Stimulated activated CD4-positive, alpha-beta T cell treated with anti-CD3 and anti-CD28 coated beads, Interleukin-1b, Interleukin-23, amount 100 ng/mL, for 4 hours (primary cell): ENCODE measurements around the gene CHMP1B.

Source experiments
- DNase-seq, 2 donors: peaks; one replicate each; pipeline ENCODE4 v3.0.0-alpha.2; 2020; ENCODE audit warnings: low read depth in 2 of 2

The CHMP1B gene, protein sequence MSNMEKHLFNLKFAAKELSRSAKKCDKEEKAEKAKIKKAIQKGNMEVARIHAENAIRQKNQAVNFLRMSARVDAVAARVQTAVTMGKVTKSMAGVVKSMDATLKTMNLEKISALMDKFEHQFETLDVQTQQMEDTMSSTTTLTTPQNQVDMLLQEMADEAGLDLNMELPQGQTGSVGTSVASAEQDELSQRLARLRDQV

DNA sequence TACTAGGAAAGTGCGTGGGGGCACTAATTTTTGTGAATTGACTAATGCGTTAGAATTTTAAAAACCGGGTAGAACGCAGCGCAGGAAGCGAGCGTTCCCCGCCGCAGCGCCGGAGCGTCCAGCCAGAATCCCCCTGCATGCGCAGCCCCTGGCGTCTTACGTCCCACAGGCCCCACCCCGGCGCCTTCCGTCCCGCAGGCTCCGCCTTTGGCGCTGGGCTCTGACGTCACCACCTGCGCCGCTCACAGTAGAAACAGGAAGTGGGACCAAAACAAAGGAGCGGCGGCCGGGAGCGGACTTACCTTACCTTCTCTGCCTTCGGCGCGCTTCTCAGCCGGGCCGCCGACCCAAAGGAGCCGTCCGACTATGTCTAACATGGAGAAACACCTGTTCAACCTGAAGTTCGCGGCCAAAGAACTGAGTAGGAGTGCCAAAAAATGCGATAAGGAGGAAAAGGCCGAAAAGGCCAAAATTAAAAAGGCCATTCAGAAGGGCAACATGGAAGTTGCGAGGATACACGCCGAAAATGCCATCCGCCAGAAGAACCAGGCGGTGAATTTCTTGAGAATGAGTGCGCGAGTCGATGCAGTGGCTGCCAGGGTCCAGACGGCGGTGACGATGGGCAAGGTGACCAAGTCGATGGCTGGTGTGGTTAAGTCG is at the start of gene CHMP1B:
CHMP1B (plus strand) TSS at position 268 of the 660 bp plus-strand sequence; CDS start at position 367, 99 bp downstream.
- peak; percentile 91 to 95 for DNase-seq

DNA sequence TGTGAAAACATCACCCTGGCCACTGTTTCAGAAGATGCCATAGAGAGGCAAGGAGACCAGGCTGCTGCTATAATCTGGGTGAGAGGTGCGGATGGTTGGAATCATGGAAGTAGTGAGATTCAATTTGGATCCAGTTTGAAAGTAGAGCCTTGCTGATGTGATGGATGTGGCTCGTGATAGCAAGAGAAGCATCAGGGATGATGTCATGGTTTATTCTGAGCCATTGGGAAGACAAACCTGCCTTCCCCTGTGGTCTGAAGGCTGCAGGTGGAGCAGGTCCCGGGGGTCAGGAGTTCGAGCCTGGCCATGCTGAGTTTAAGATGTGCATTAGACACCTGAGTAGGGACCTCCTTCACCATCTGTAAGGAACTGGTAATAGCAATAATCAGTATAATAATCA is 49.6 kb upstream of the CHMP1B start:
- no peak for DNase-seq

DNA sequence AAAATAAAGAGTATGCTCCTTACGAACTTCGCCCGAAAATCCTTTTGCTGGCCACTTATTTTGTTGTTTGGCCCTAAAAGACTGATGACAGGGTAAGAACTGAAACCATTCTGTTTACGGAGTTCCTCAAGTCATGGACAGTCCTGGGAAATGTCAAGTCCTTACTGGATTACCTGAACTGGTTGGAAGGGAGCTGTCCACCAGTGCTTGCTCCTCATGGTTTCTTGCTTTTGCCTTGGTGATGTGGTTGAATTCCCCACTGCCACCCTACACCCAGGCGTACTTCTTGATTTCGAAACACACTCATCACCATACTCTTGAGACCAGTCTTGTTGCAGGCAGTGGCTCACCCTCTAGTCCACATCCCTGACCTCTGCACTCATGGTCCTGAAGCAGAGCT is 49.1 kb upstream of the CHMP1B start:
- no peak for DNase-seq

DNA sequence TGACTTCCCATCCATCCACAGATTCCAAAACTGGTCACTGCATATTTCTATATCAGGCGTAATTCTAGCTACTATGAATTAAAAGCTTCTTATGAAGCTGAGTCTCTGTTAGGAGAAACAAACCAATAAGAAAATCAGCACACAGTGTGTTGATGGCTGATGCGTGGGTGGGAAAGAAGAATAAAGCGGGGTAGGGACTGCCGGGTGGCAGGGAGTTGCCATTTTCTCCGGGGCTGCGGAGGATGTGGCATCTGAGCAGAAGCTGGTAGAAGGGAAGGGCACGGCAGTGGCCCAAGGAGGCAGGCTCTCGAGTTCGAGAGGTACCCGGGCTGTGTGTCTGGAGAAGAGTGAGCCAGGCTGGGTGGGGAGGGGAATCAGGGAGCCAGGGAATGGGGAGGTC is 48.6 kb upstream of the CHMP1B start:
- no peak for DNase-seq

DNA sequence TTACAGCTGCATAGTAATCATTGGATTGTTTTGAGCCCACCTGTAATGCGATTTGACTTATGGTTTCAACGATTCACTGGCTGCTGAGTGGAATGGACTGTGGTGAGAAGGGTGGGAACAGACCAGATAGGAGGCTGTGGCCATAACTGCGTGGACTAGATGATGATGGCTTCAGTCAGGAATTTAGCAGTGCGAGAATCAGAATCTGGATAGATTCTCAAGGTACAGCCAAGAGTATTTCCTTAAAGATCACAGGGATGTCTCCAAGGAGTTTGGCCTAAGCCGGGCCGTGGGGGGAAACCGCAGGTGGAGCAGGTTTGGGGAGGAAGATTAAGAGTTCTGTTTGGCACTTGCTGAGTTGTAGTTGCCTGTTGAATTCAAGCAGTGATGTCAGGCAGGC is 44.0 kb upstream of the CHMP1B start:
- DNase-seq = no peak

DNA sequence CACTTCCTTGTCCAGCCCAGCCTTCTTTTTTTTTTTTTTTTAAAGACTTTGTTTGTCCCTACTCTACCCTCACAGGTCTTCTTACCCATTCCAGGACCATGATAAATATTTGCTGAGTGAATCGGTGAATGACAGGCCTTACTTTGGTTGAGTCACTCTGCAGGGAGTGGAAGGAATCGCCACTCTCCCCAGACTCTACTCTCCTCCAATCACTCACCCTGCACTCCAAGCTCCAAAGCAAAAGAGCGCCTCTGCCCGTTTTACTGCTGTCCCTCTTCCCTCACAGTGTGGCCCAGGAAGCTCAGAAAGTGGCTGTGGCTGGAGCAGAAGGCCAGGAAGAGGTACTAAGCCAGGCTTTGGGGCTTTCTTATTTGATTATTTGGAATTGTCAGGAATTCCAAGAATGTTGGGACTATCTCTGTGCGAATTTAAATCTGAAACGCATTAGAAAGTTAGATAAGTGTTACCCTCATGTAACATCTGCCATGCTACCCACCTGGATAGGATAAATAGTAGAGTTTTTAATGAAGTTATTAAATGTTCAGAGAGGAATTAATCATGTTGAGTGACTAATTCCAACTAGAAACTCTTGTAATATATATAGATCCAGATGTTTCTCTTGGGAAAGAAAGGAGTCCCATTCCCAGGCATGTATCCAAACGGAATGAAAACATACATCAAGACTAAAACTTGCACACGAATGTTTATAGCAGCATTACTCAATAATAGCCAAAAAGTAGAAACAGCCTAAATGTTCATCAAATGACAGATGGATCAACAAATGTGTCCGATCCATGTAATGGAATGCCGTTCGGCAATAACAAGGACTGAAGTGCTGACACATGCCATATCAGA is 43.0 kb upstream of the CHMP1B start:
- no peak for DNase-seq

DNA sequence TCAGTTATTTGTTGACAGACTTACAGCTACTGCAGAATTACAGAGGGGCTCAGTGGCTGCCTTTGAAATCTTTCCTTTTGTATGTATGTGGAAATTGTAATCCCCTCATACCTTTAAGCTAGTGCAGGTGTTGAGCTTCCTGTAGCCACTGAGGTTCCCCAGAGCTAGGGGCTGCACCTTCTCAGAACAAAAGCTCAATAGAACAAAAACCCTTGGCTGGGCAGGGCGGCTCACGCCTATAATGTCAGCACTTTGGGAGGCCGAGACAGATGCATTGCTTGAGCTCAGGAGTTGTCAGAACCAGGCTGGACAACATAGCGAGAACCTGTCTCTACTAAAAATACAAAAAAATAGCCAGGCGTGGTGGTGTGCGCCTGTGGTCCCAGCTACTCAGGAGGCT is 41.3 kb upstream of the CHMP1B start:
- no peak for DNase-seq

DNA sequence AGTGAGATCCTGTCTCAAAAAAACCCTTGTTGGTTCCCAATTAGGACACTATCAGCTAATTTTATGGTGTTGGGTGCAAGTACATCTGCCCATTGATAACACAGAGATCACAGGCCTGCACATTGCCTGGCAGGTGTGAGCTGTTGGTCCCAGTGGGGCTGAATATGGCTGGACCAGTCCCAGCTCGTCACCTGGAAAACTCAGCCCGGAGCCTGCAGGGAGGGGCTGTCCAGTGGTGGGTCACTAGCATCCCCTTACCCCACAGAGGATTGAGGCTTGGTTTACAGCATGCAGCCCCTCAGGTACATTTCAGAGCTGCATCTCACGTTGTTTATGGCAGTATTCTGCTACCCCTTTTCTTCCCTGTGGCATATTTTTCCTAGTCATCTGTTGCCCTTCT is 40.8 kb upstream of the CHMP1B start:
- DNase-seq = no peak

DNA sequence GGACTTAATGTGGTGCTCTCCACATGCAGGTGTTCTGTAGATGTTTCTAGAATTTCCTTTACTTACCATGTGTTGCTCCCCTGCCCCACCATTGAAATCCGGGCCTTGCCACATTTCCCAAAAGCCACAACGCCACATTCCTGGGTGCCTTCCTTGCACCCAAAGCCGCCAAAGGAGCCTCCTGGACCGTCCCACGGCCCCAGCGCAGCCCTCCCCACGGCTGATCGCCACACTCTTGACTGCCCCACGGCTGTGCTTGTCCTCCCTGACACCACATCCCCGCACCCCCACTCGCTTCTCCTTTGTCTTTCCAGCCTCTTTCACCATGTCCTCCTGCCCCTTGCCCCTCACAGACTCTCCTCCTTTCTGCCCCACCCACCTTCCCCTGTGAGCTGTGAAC is 40.2 kb upstream of the CHMP1B start:
- no peak for DNase-seq

DNA sequence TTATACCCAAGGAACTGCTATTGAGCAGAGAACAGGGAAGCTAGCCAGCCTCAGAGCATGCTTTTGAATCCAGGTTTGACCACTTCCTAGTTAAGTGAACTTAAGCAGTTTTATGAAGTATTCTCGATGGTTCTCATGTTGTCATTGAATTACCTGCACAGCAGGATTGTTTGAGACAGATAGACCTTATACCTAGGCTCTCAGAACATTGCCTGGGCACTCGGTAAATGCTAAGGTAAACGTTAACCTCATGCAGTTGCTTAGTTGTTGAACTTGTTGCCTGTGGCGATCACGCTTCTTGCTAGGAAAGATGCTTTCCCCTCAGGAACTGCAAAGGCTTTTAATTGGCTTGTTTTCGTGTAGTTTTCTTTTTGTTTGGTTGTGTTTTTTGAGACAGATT is 34.0 kb upstream of the CHMP1B start:
- no peak for DNase-seq

DNA sequence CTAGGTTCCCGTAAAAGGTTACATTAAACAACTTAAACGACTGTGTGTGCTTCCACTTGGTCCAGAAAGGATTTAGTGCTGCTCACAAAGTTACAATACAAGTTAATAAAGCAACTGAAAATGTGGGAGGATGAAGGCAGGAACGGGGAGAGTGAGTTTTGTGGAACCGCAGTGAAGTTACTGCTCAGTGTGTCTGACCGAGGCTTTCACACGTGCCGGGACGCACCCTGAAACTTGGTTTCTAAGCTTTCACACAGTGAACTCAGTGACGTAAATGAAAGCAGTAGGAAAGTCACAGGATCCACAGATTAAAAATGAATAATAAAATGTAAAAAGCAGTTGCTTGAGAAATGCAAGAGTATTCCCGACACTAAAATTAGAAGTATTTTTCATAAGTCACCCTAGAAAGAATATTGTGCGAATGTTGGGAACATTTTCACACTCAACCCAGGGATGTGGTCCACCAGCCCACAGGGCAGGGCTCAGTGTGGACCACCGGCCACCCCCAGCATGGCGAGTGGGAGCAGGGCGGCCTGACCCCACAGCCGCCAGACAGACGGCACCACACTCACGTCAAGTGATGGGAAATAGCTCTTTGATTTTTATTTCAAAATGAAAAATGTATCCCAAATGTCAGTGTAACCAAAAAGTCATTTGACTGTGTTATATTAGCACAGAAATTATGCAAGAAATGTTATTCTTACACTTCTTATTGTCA is 32.6 kb upstream of the CHMP1B start:
- no peak for DNase-seq

DNA sequence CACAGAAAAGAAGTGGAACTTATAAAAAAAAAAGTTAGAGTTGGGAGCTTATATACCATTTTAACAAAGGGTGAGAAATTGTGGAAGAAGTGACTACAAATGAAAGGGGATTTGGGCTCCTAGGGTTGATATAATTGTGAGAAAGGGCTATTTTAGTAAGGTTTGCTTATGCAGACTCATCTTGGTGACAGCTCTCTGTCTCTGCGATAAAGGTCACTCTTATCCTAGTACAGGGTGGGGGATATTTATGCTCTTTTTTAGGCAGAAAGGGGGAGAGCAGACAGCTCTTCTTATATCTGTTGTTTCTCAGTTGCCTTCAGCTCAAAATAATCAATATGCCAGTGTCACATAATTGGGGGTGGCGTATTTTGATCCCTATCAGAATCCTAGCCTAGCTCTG is 31.3 kb upstream of the CHMP1B start:
- no peak for DNase-seq

DNA sequence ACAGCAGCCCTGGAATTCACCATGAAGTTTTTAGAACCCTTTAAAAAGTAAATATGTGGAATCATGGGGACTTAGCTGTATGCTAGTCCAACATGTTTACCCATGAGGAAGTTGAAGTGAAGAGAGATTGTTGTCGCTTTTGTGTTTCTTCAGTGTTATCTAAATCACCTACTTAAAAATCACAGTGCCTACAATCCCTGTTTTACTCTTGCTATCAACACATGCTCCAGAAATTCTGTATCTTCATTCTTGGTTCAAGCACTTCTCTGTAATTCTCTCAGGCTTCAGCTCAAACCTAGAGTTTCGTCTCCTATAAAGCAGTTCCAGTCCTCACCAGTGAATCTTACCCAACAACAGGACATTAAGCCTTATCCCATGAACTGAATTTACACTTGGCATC is 30.5 kb upstream of the CHMP1B start:
- no peak for DNase-seq

DNA sequence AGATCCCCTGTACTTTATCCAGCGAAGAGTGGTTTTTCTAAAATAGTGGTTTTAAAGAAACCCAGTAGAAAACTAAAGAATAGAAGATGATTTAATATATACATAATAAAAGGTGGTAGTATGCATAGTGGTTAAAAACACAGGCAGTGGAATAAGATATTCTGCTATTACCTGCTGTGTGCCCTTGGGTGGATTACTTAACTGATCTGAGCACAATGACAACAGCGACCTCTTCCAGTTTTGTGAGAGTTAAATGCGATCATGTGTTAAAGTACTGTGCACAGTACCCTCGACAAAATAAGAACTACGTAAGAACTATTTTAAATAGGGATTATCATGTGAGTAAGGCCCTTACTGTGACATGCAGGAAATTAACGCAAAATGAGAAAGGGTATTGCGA is 30.0 kb upstream of the CHMP1B start:
- no peak for DNase-seq

DNA sequence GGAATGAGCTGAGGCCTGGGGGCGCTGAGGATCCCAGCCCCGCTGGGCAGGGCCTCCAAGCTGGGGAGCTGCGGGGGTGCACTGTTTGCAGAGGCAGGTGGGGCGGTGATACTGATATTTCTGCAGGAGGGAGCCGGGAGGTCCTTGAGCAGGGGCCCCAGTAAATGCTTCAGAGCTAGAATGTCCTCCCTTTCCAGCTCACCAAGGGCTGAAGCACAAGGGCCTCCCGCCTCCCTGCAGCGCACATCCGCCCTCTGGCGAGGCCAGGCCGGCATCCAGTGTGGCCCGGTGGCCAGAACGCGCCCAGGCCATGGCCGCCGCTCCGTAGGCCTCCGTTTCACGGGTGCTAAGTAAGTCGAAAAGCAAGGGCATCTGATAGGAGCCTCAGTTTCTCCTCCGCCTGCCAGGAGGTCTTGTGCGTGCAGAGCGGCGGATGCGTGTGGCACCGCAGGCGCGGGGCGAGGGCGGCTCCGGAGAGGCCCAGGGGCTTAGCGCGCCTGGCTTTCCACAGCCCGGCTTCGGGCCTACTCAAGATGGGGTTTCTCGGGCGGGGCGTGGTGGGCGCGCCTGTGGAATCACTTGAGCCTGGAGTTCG is 29.5 kb upstream of the CHMP1B start:
- DNase-seq = no peak

DNA sequence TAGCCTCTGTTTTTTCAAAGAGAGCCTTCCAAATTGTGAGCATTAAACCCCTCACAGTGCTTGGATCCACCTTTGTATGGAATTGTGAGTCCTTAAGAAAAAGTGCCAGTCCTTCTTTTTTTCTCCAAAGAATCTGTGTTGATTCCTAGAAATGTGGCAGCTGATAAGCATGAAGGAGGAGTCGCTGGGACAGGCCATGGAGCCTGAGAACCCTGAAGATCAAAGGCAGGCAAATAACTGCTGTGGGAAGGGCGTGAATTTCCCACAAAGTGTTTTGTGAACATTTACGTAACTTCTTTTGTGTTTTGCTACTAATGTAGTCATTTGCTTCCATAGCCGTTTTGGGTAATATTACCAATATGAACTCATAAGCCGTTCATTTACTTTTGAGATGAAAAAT is 27.7 kb upstream of the CHMP1B start:
- DNase-seq = no peak

DNA sequence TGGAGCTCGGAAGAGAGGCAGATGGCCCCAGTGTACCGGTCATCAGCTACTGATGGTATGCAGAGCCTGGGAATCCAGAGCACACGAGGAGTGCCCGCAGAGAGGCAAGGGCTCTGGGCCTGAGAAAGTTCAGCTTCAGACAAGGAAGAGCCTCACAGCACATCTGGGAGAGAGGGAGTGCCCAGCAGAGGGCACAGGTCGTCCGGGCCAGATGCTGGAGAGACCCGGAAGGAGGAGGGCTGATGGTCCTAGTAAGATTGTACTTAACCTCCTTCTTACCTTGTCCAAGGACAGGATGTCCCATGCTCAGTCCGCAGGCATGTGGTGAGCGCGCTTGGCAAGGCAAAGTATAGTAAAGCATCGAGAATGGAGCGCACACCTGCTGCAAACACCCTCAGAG is 24.4 kb upstream of the CHMP1B start:
- no peak for DNase-seq

DNA sequence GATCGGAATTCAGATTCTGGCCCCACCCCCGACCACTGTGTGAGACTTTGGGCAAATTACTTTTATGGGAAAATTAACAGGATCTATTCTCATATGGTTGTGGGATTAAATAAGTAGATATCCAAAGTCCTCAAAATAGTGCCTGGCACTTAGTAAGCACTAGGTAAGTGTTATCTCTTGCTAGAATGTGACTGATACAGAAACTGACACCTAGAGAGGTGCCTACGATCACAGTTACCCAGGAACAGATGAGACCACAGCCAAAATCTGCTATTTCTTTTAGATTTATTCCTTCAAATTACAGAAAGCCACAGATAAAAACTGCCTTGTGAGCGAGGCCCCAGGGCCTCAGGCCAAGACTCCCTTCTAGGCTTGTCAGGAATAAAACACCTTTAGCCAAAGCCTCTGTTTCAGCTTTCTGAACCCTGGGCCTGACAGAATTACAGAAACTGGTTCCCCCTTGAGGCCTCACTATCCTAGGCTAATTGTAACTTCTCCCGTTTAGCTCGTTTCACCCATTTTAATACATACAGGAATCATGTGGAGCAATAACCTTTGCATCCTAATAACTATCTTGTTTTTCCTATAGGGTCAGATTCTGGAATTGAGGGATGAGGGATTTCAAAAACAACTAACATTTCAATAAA is 22.3 kb upstream of the CHMP1B start:
- no peak for DNase-seq

DNA sequence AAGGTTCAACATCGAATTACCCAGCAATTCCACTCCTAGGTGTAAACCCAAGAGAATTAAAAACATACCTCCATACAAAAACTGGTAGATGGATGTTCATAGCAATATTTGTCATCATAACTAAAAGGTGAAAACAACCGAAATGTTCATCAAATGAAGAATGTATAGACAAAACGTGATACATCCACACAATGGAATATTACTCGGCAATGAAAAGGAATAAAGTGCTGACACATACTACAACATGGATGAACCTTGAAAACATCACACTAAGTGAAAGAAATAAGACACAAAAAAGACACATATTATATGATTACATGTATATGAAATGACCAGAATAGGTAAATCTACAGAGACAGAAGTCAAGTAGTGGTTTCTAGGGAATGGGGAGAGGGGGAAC is 20.6 kb upstream of the CHMP1B start:
- DNase-seq = no peak

DNA sequence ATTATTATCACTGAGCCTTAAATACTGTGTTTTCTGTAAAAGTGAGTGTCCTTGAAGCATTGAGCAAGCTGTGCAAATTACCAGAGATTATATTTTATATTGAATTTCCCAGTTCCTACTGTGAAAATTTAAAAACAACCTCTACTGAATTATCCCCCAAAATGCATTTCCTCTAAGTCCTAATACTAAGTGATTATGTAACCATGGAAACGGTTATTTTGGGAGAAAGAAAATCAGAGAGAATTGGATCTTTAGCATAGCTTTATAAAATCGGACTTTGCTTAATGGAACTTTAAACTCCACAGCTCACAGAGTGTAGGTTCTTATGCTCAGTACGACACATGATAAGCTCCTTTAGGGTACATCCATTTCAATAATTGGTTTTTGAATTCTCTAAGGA is 19.3 kb upstream of the CHMP1B start:
- no peak for DNase-seq

DNA sequence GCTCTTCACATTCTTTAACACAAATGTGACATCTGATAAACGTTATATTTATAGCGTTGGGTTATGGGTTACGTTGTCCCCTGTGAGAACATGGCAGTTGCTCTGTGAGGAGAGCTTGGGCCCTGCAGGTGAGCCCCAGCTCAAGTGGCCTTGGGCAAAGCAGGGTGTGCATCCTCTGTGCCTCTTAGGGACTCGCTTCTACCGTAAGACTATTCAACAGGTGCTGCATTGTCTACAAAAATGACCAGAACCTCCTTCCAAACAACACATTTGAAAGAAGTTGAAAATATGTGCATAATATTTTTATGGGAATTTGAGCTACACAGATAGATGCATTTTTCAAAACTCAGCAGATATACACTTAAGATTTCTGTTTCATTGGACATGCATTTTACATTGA is 16.4 kb upstream of the CHMP1B start:
- DNase-seq = no peak

DNA sequence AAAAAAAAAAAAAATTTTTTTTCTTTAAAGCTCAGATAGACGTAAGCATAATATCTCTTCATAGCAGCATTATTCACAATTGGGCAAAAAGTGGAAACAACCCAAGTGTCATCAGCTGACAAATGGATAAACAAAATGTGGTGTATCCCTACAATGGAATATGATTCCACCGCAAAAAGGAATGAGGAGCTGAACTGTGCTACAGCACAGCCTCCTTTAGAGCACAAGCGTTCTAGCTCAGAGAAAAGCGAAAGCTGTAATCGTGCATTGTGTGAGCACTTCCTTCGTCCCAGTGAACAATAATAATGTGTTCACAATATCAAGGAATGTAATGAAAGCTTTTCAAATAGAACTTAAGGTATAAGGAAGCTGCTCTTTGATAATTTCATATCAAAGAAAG is 11.7 kb upstream of the CHMP1B start:
- DNase-seq = no peak
